AG04450 (cell line): ENCODE results near the gene MAML2. TPM values are rescaled to one million over a fixed set of nuclear protein-coding genes. Genes with fewer than 3 reads are reported as not detected.

ENCODE experiments used
- CTCF ChIA-PET: fragments of 300-600, 350-600 bp; formaldehyde crosslinking; extraction: SDS; loops from one replicate; lab custom pipeline; 2022; ENCODE audit warnings: antibody characterized with exemption, inconsistent platforms; lab: Charles Lee
- POLR2A ChIA-PET: fragments of 350-600 bp; formaldehyde crosslinking; extraction: SDS; loops from one replicate; lab custom pipeline; 2021; ENCODE audit warnings: antibody characterized with exemption, inconsistent platforms; lab: Yijun Ruan, JAX
- DNase-seq: peaks from one replicate; pipeline ENCODE4 v3.0.0-alpha.2; 2011; ENCODE audit warnings: low read depth, low spot score
- H3K27ac ChIP-seq: one replicate; pipeline ENCODE4 v1.5.1; 2012; ENCODE audit warnings: low read depth, low read length, control low read depth
- H3K27me3 ChIP-seq: one replicate; pipeline ENCODE4 v1.6.0; 2012; ENCODE audit warnings: low read length; ENCODE audit not compliant: control insufficient read depth, insufficient read depth
- H3K4me3 ChIP-seq: 2 replicates; pipeline ENCODE4 v1.5.1; 2011; ENCODE audit warnings: mild to moderate bottlenecking, low read depth, low read length, control low read depth
- H3K9me3 ChIP-seq: 2 replicates; pipeline ENCODE4 v1.5.1; 2012; ENCODE audit warnings: low read length; ENCODE audit not compliant: control insufficient read depth, insufficient read depth
- CTCF ChIP-seq: IDR thresholded peaks from 2 replicates; pipeline ENCODE4 v1.5.1; 2011; ENCODE audit warnings: low read depth, low read length, control low read depth, inconsistent platforms
- polyA plus RNA-seq: library from polyadenylated mRNA; depleted of rRNA; stranded (reverse); fragments of >200 nt; gene quantifications from 2 replicates; pipeline ENCODE4 v1.2.3, GENCODE V29; 2011

MAML2 gene
- polyA plus RNA-seq, 1 experiment, result 23.0 TPM

DNA sequence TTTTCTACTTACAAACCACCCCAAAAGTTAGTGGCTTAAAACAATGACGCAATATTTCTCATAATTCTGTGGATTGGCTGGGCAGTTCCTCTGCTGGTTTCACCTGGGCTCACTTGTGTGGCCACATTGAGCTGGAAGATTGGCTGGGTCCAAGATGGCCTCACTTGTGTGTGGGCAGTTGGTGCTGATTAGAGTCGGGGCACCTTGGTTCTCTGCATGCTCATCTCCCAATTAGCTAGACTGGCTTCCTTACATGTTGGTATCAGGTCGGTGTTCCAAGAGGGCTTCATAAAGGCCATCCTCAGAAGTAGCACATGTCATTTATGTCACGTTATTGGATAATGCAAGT is 12.5 kb downstream of the MAML2 start:
- ChIA-PET POLR2A (interaction anchor here (0.6 kb wide), 1 partner anchor 182 kb away, joined by 3 read pairs; no protein-coding TSS in a partner anchor), CTCF (interaction anchor here (1.8 kb wide), 1 partner anchor 12 kb away, joined by 12 read pairs; the partner anchor contains the start of gene MAML2)
- no peak for TF ChIP-seq CTCF
- Histone ChIP-seq H3K4me3 (no peak overlapping the region), H3K9me3 (no peaks in the 10 kb centered on the region), H3K27ac (no peak overlapping the region), H3K27me3 (no peaks in the 10 kb centered on the region)
- DNase-seq, result no peak

- DNase-seq, result no peak
- TF ChIP-seq CTCF, result no peak
- no peaks in the 10 kb centered on the region for H3K9me3 ChIP-seq
- H3K27me3 ChIP-seq, result no peaks in the 10 kb centered on the region
- ChIA-PET POLR2A (interaction anchor here (0.6 kb wide), 2 partner anchors 67 to 181 kb away, joined by 3 read pairs; no protein-coding TSS in a partner anchor), CTCF (interaction anchor here (1.8 kb wide), 1 partner anchor 13 kb away, joined by 12 read pairs; the partner anchor contains the start of gene MAML2)
- no peak overlapping the region for H3K4me3 ChIP-seq
- H3K27ac ChIP-seq, result no peak overlapping the region
Observed at GRCh38 chr11:96329855-96330510, 13.0 kb downstream of the MAML2 start.

GRCh38 chr11:96329419-96329818 is 13.6 kb downstream of the MAML2 start:
- H3K27me3 ChIP-seq, result no peaks in the 10 kb centered on the region
- CTCF ChIA-PET, result interaction anchor here (1.8 kb wide), 1 partner anchor 13 kb away, joined by 12 read pairs; the partner anchor contains the start of gene MAML2
- DNase-seq, result no peak
- POLR2A ChIA-PET, result interaction anchor here (0.6 kb wide), 1 partner anchor 66 kb away, joined by 3 read pairs; no protein-coding TSS in a partner anchor
- TF ChIP-seq CTCF, result no peak
- H3K9me3 ChIP-seq, result no peaks in the 10 kb centered on the region
- no peak overlapping the region for H3K4me3 ChIP-seq
- no peak overlapping the region for H3K27ac ChIP-seq

DNA sequence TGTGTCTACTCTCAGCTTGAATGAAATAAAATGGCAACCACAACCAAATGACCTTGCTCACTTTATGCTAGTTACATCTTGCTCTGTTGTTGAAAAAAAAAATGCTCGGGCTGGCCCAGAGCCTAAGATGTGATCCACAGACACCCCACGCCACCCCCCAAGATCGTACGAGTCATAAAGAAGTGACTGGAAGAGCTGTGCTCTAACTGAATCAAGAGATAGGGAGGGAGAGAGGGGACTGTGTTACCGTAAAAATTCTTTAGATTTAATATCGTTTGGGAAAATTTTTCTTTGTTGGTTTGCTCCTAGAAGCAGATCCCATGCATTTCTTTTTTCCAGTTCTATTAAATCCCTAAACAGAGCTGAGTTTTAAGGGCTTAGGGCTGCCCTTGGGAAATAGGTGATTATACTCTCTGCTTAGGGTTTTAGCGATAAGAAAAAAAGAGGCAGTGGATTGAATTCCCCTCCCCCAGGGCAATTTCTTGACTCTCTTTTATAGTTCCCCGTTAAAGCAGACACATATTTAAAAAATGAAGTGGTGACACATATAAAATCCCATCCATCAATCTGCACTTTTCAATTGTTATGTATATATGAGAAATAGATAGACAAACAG is 14.5 kb downstream of the MAML2 start:
- TF ChIP-seq CTCF, result no peak
- Histone ChIP-seq H3K27ac (no peak overlapping the region), H3K27me3 (no peaks in the 10 kb centered on the region), H3K9me3 (no peaks in the 10 kb centered on the region), H3K4me3 (no peak overlapping the region)
- ChIA-PET CTCF (interaction anchor here (1.1 kb wide), 1 partner anchor 13 kb away, joined by 4 read pairs; no protein-coding TSS in a partner anchor), POLR2A (interaction anchor here (0.6 kb wide), 1 partner anchor 411 kb away, joined by 3 read pairs; no protein-coding TSS in a partner anchor)
- no peak for DNase-seq

GRCh38 chr11:96326959-96327358 is 16.0 kb downstream of the MAML2 start:
- Histone ChIP-seq H3K9me3 (no peaks in the 10 kb centered on the region), H3K4me3 (no peak overlapping the region), H3K27ac (no peak overlapping the region), H3K27me3 (no peaks in the 10 kb centered on the region)
- TF ChIP-seq CTCF, result no peak
- DNase-seq, result no peak
- POLR2A ChIA-PET, result no interaction called here
- CTCF ChIA-PET, result interaction anchor here (1.7 kb wide), 1 partner anchor 16 kb away, joined by 7 read pairs; the partner anchor contains the start of gene MAML2
